ENCODE measurements around the gene ABI1.

Gene ABI1

DNA sequence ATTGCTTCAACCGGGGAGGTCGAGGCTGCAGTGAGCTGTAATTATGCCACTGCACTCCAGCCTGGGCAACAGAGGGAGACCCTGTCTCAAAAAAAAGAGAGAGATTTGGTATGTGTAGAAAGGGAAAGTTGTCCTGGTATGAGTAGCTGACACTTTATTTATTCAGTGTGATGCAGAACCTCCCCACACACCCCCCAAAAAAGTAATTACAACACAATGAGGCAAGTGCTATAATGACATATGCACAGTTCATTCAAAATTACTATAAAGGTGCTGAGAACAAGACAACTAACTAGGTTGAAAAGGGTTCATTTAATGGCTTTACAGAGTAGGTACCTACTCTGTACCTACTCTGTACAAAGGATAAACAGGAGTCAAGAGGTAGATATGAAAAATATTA is 83.1 kb downstream of the ABI1 start:
- H3K36me3 ChIP-seq, result no peaks in the 10 kb centered on the region
- H3K4me3 ChIP-seq (ENCODE audit: low read depth, low read length), result no peak overlapping the region
- no peaks in the 10 kb centered on the region for H3K4me1 ChIP-seq
- no peaks in the 10 kb centered on the region for H3K9me3 ChIP-seq
- TF ChIP-seq, protein P1, sequence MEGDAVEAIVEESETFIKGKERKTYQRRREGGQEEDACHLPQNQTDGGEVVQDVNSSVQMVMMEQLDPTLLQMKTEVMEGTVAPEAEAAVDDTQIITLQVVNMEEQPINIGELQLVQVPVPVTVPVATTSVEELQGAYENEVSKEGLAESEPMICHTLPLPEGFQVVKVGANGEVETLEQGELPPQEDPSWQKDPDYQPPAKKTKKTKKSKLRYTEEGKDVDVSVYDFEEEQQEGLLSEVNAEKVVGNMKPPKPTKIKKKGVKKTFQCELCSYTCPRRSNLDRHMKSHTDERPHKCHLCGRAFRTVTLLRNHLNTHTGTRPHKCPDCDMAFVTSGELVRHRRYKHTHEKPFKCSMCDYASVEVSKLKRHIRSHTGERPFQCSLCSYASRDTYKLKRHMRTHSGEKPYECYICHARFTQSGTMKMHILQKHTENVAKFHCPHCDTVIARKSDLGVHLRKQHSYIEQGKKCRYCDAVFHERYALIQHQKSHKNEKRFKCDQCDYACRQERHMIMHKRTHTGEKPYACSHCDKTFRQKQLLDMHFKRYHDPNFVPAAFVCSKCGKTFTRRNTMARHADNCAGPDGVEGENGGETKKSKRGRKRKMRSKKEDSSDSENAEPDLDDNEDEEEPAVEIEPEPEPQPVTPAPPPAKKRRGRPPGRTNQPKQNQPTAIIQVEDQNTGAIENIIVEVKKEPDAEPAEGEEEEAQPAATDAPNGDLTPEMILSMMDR (IDR thresholded peaks at IDR 0.05; ENCODE audit: low read depth, low read length), result no peak
- DNase-seq, result no peak
- no peaks in the 10 kb centered on the region for H3K27me3 ChIP-seq

DNA sequence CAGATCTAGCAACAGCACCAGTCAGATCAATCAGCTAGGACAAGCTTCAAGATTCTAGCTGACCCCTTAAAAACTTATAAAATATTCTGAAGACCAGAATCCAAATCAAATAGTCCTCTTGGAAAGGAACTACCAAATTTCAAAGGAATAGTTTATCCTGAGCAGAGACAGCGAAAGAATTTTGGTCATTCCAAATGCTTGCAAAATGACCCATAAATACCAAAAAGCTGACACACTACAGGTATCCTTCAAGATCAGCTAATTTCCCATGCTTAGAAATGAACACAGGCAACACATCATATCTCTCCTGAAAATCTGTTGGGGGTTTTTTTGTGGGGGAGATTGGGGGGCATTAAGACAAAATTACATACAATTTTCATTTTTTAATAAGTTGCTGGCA is 84.5 kb downstream of the ABI1 start:
- DNase-seq, result no peak
- TF ChIP-seq, protein P1 (IDR thresholded peaks at IDR 0.05; ENCODE audit: low read depth, low read length), result no peak
- Histone ChIP-seq H3K4me3 (ENCODE audit: low read depth, low read length) (no peak overlapping the region), H3K9me3 (no peaks in the 10 kb centered on the region), H3K27me3 (no peaks in the 10 kb centered on the region), H3K36me3 (no peaks in the 10 kb centered on the region), H3K4me1 (no peaks in the 10 kb centered on the region)

DNA sequence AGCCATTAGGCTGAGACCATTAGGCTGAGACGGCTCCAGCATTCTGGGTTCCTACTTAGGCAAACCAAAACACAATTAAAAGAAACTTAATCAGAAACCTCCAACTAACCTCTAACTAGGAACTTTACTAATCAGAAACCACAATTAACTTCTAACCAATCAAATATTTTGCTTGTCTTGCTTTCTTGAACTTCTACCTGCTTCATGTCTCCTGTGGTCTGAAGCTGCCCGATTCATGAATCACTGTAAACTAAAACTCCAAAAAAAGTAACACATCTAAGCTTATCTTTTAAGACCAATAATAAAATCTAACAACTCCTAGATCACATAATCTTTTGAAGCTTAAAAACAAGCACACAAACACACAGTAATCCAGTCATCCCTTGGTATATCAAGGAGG is 87.1 kb downstream of the ABI1 start:
- no peaks in the 10 kb centered on the region for H3K9me3 ChIP-seq
- TF ChIP-seq, protein P1 (IDR thresholded peaks at IDR 0.05; ENCODE audit: low read depth, low read length), result no peak
- H3K4me1 ChIP-seq, result no peaks in the 10 kb centered on the region
- H3K27me3 ChIP-seq, result no peaks in the 10 kb centered on the region
- no peak overlapping the region for H3K4me3 ChIP-seq (ENCODE audit: low read depth, low read length)
- no peak for DNase-seq
- no peaks in the 10 kb centered on the region for H3K36me3 ChIP-seq

DNA sequence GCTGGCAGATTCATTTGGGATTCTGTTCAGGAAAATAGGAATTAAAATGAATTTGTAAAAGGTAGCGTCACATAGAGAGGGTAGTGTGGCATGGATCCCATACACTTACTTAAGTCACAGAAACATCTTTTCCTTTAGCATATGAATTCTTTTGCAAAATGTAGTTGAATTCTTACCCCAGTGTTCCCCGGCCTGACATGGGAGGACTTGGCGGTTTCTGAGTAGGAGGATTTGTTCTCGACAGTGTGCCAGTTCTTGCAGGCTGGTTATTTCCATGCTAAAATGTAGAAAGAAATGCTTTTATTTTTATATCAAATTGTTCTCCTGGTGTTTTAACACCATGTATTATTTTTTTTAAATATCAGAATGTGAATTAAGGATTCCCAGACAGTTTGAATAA is 90.7 kb downstream of the ABI1 start:
- no peak for DNase-seq
- TF ChIP-seq, protein P1 (IDR thresholded peaks at IDR 0.05; ENCODE audit: low read depth, low read length), result no peak
- Histone ChIP-seq H3K4me3 (ENCODE audit: low read depth, low read length) (no peak overlapping the region), H3K4me1 (no peaks in the 10 kb centered on the region), H3K9me3 (no peaks in the 10 kb centered on the region), H3K27me3 (no peaks in the 10 kb centered on the region), H3K36me3 (no peaks in the 10 kb centered on the region)

DNA sequence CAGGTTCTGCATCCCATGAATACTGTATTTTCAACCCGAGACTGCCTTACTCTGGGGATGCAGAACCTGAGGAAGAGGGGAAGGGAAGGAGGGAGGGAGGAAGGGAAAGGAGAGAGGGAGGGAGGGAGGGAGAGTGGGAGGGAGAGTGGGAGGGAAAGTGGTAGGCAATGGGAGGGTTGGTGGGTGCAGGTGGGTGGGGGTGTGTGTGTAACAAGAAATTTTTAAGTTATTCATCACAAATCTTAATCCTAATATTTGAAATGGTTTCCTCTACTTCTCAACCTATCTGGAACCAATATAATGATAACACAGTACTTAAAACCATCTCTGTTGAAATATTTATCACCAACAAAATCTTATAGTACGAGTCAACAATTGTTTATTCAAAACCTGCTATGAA is 95.2 kb downstream of the ABI1 start:
- Histone ChIP-seq H3K4me1 (no peaks in the 10 kb centered on the region), H3K4me3 (ENCODE audit: low read depth, low read length) (no peak overlapping the region), H3K36me3 (no peaks in the 10 kb centered on the region), H3K9me3 (no peaks in the 10 kb centered on the region), H3K27me3 (no peaks in the 10 kb centered on the region)
- TF ChIP-seq, protein P1 (IDR thresholded peaks at IDR 0.05; ENCODE audit: low read depth, low read length), result no peak
- no peak for DNase-seq

DNA sequence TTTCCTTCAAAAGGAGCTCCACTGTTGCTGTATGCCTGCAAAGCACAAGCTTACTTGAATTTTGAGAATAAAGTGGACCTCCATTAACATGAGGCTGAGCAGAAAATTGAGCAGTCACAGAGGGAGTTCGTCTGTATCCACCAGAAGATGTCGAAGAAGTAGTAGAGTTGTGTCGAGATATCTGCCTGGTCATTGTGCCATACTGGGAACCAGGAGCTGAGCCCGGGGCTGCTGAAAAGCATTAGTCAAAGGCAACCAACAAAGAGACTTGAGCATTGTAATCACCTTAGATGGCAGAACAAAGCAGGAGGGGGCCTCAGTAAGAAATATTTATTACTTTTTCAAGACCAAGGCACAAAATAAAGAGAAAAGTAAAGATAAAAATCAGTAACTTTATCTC is 101.8 kb downstream of the ABI1 start:
- Histone ChIP-seq H3K27me3 (no peaks in the 10 kb centered on the region), H3K4me1 (no peaks in the 10 kb centered on the region), H3K9me3 (no peaks in the 10 kb centered on the region), H3K4me3 (ENCODE audit: low read depth, low read length) (no peak overlapping the region), H3K36me3 (no peaks in the 10 kb centered on the region; the same call in 1 of the 2 replicates)
- DNase-seq, result no peak
- TF ChIP-seq, protein P1 (IDR thresholded peaks at IDR 0.05; ENCODE audit: low read depth, low read length), result no peak

All from BE2C (cell line).